ENCODE data around the gene PRPF19. TPM values are rescaled to one million over a fixed set of nuclear protein-coding genes. Genes with fewer than 3 reads are reported as not detected.

The PRPF19 gene
- total RNA-seq, 1 experiment from 2014 or later = 116 TPM

- no peak for TF ChIP-seq E2F1 (CRISPR knock-in tag; IDR thresholded peaks at IDR 0.05)
- no peak for TF ChIP-seq PREB (CRISPR knock-in tag; IDR thresholded peaks at IDR 0.05; ENCODE audit: borderline replicate concordance)
Measured at GRCh38 chr11:60919956-60920355, 13.6 kb upstream of the PRPF19 start (continued).

- Mint-ChIP-seq H3K27ac (no peak overlapping the region), H3K4me1 (peaks cover 37% of the 10 kb centered on the region), H3K4me3 (no peak overlapping the region), H3K36me3 (peaks cover 14% of the 10 kb centered on the region), H3K9me3 (no peaks in the 10 kb centered on the region), H3K27me3 (ENCODE audit: low read depth) (no peaks in the 10 kb centered on the region)
- ChIA-PET CTCF (no interaction called here), POLR2A (no interaction called here)
- ATAC-seq (no peak), DNase-seq (ENCODE audit: low spot score) (no peak)
- TF ChIP-seq KAT7 (CRISPR knock-in tag; IDR thresholded peaks at IDR 0.05; ENCODE audit: borderline replicate concordance) (no peak), CDX4 (CRISPR knock-in tag; IDR thresholded peaks at IDR 0.05; ENCODE audit: borderline replicate concordance) (no peak), FOXK1 (CRISPR knock-in tag; IDR thresholded peaks at IDR 0.05) (no peak), ZNF423 (CRISPR knock-in tag; IDR thresholded peaks at IDR 0.05) (no peak), EMX1 (CRISPR knock-in tag; IDR thresholded peaks at IDR 0.05) (no peak), SMAD4 (CRISPR knock-in tag; IDR thresholded peaks at IDR 0.05) (no peak), ATF6 (CRISPR knock-in tag; IDR thresholded peaks at IDR 0.05) (no peak), RELA (CRISPR knock-in tag; IDR thresholded peaks at IDR 0.05; ENCODE audit: borderline replicate concordance) (no peak), TP53 (CRISPR knock-in tag; IDR thresholded peaks at IDR 0.05) (no peak), ZNF232 (CRISPR knock-in tag; IDR thresholded peaks at IDR 0.05) (no peak)
Measured at GRCh38 chr11:60919320-60919719, 12.9 kb upstream of the PRPF19 start.

- peaks cover 14% of the 10 kb centered on the region for H3K36me3 Mint-ChIP-seq
- peaks cover 35% of the 10 kb centered on the region for H3K4me1 Mint-ChIP-seq
- TF ChIP-seq SMAD3 (CRISPR knock-in tag; IDR thresholded peaks at IDR 0.05; ENCODE audit: borderline replicate concordance) (no peak), TCF7 (CRISPR knock-in tag; IDR thresholded peaks at IDR 0.05; ENCODE audit: low read depth) (no peak), ZNF219 (CRISPR knock-in tag; IDR thresholded peaks at IDR 0.05; ENCODE audit: borderline replicate concordance) (no peak)
- CTCF ChIA-PET = no interaction called here
- ATAC-seq (no peak), DNase-seq (ENCODE audit: low spot score) (no peak)
- H3K4me3 Mint-ChIP-seq = no peak overlapping the region
- POLR2A ChIA-PET = interaction anchor here (0.7 kb wide), 1 partner anchor 10 kb away, joined by 4 read pairs; no protein-coding TSS in a partner anchor
- no peak overlapping the region for H3K27ac Mint-ChIP-seq
- no peaks in the 10 kb centered on the region; the same call in 1 of the 2 replicates for H3K27me3 Mint-ChIP-seq (ENCODE audit: low read depth)
- H3K9me3 Mint-ChIP-seq = no peaks in the 10 kb centered on the region
Measured at GRCh38 chr11:60918939-60919265, 12.5 kb upstream of the PRPF19 start.

GRCh38 chr11:60918251-60918938 is 12.0 kb upstream of the PRPF19 start:
- no peaks in the 10 kb centered on the region; the same call in 1 of the 2 replicates for H3K27me3 Mint-ChIP-seq (ENCODE audit: low read depth)
- peaks cover 36% of the 10 kb centered on the region for H3K4me1 Mint-ChIP-seq
- peaks cover 13% of the 10 kb centered on the region for H3K36me3 Mint-ChIP-seq
- H3K4me3 Mint-ChIP-seq = no peak overlapping the region
- ATAC-seq (no peak), DNase-seq (ENCODE audit: low spot score) (no peak)
- CTCF ChIA-PET = no interaction called here
- no peak for TF ChIP-seq SMAD4 (CRISPR knock-in tag; IDR thresholded peaks at IDR 0.05)
- no peak for TF ChIP-seq HMGXB4 (CRISPR knock-in tag; IDR thresholded peaks at IDR 0.05)
- no peak for TF ChIP-seq KAT7 (CRISPR knock-in tag; IDR thresholded peaks at IDR 0.05; ENCODE audit: borderline replicate concordance)
- TF ChIP-seq ETV6 (CRISPR knock-in tag; IDR thresholded peaks at IDR 0.05) = no peak
- TF ChIP-seq NR2C2 (CRISPR knock-in tag; IDR thresholded peaks at IDR 0.05) = no peak
- no peak for TF ChIP-seq GTF2I (CRISPR knock-in tag; conservative IDR thresholded peaks at IDR 0.05)
- no peak for TF ChIP-seq IRF2 (CRISPR knock-in tag; IDR thresholded peaks at IDR 0.05; ENCODE audit: borderline replicate concordance, low read depth)
- H3K27ac Mint-ChIP-seq = no peak overlapping the region
- H3K9me3 Mint-ChIP-seq = no peaks in the 10 kb centered on the region
- POLR2A ChIA-PET = interaction anchor here (0.7 kb wide), 1 partner anchor 11 kb away, joined by 4 read pairs; no protein-coding TSS in a partner anchor
